H9 (cell line): ENCODE measurements around the gene IL18R1. TPM values are rescaled to one million over a fixed set of nuclear protein-coding genes. Genes with fewer than 3 reads are reported as not detected.

Experiments
- DNase-seq: peaks from one replicate; pipeline ENCODE4 v3.0.0-alpha.2; 2017
- H2AFZ ChIP-seq: one replicate; pipeline ENCODE4 v1.6.1; 2013; ENCODE audit warnings: mild to moderate bottlenecking, low read length, control low read depth, moderate library complexity
- H2AK5ac ChIP-seq: 2 replicates; pipeline ENCODE4 v1.6.1; 2013; ENCODE audit warnings: low read length, control low read depth, mixed read lengths; ENCODE audit not compliant: insufficient read length
- H2BK120ac ChIP-seq: one replicate; pipeline ENCODE4 v1.6.1; 2013; ENCODE audit warnings: low read depth, mild to moderate bottlenecking, low read length, control low read depth, inconsistent platforms; ENCODE audit not compliant: poor library complexity, severe bottlenecking
- H2BK12ac ChIP-seq: 2 replicates; pipeline ENCODE4 v1.6.1; 2013; ENCODE audit warnings: low read length, control low read depth, mixed read lengths, low read depth; ENCODE audit not compliant: insufficient read length
- H2BK15ac ChIP-seq: 2 replicates; pipeline ENCODE4 v1.6.1; 2013; ENCODE audit warnings: low read depth, low read length, control low read depth
- H2BK20ac ChIP-seq: one replicate; pipeline ENCODE4 v1.6.1; 2013; ENCODE audit warnings: low read depth, mild to moderate bottlenecking, low read length, control low read depth, inconsistent platforms; ENCODE audit not compliant: poor library complexity, severe bottlenecking
- H2BK5ac ChIP-seq: 2 replicates; pipeline ENCODE4 v1.6.1; 2013; ENCODE audit warnings: low read length, control low read depth, mixed read lengths; ENCODE audit not compliant: insufficient read length
- H3K14ac ChIP-seq: 2 replicates; pipeline ENCODE4 v1.6.1; 2013; ENCODE audit warnings: low read length, control low read depth; ENCODE audit not compliant: insufficient read depth
- H3K18ac ChIP-seq: 2 replicates; pipeline ENCODE4 v1.6.1; 2013; ENCODE audit warnings: low read depth, mild to moderate bottlenecking, mixed read lengths, low read length, control low read depth; ENCODE audit not compliant: insufficient read length
- H3K23ac ChIP-seq: 2 replicates; pipeline ENCODE4 v1.6.1; 2013; ENCODE audit warnings: low read length, control low read depth, mixed read lengths, low read depth; ENCODE audit not compliant: insufficient read length
- H3K23me2 ChIP-seq: 2 replicates; pipeline ENCODE4 v1.6.1; 2013; ENCODE audit warnings: low read depth, mild to moderate bottlenecking, mixed read lengths, low read length, control low read depth; ENCODE audit not compliant: insufficient read length, poor library complexity, severe bottlenecking
- H3K27ac ChIP-seq: 2 replicates; pipeline ENCODE4 v1.5.1; 2013; ENCODE audit warnings: low read length, control low read depth, mixed read lengths, low read depth; ENCODE audit not compliant: insufficient read length
- H3K27me3 ChIP-seq: 2 replicates; pipeline ENCODE4 v1.6.1; 2013; ENCODE audit warnings: low read length, control low read depth, inconsistent platforms; ENCODE audit not compliant: insufficient read depth
- H3K4ac ChIP-seq: 2 replicates; pipeline ENCODE4 v1.6.1; 2013; ENCODE audit warnings: low read depth, mild to moderate bottlenecking, control low read depth, inconsistent platforms, low read length, moderate library complexity
- H3K4me1 ChIP-seq: 2 replicates; pipeline ENCODE4 v1.6.1; 2013; ENCODE audit warnings: low read length, control low read depth, inconsistent platforms; ENCODE audit not compliant: insufficient read depth
- H3K4me2 ChIP-seq: 2 replicates; pipeline ENCODE4 v1.6.1; 2013; ENCODE audit warnings: low read length, control low read depth, mixed read lengths; ENCODE audit not compliant: insufficient read length, insufficient read depth
- H3K56ac ChIP-seq: 2 replicates; pipeline ENCODE4 v1.6.1; 2013; ENCODE audit warnings: low read depth, mild to moderate bottlenecking, mixed read lengths, low read length, control low read depth; ENCODE audit not compliant: insufficient read length
- H3K79me1 ChIP-seq: 2 replicates; pipeline ENCODE4 v1.6.1; 2013; ENCODE audit warnings: low read depth, mild to moderate bottlenecking, moderate library complexity, low read length, control low read depth, inconsistent platforms; ENCODE audit not compliant: insufficient read depth, poor library complexity, severe bottlenecking
- H3K79me2 ChIP-seq: 2 replicates; pipeline ENCODE4 v1.6.1; 2013; ENCODE audit warnings: low read length, control low read depth, inconsistent platforms; ENCODE audit not compliant: insufficient read depth
- H3K9ac ChIP-seq: 2 replicates; pipeline ENCODE4 v1.6.1; 2013; ENCODE audit warnings: low read length, control low read depth, mixed read lengths; ENCODE audit not compliant: insufficient read length; ENCODE audit errors: extremely low read depth
- H3K9me3 ChIP-seq: one replicate; pipeline ENCODE4 v1.6.1; 2013; ENCODE audit warnings: low read depth, low read length, inconsistent platforms; ENCODE audit not compliant: control insufficient read depth
- H3T11ph ChIP-seq: one replicate; pipeline ENCODE4 v1.6.1; 2013; ENCODE audit warnings: mild to moderate bottlenecking, low read length, control low read depth, inconsistent platforms
- H4K20me1 ChIP-seq: one replicate; pipeline ENCODE4 v1.6.1; 2013; ENCODE audit not compliant: control insufficient read depth, insufficient read length, insufficient read depth
- H4K5ac ChIP-seq: 2 replicates; pipeline ENCODE4 v1.6.1; 2013; ENCODE audit warnings: low read depth, mild to moderate bottlenecking, mixed read lengths, low read length, control low read depth; ENCODE audit not compliant: insufficient read length
- H4K8ac ChIP-seq: replicated peaks from 2 replicates; pipeline ENCODE4 v1.6.1; 2013; ENCODE audit warnings: low read length, control low read depth, mixed read lengths, low read depth; ENCODE audit not compliant: insufficient read length
- H4K91ac ChIP-seq: 2 replicates; pipeline ENCODE4 v1.6.1; 2013; ENCODE audit warnings: low read depth, mild to moderate bottlenecking, moderate library complexity, mixed read lengths, low read length, control low read depth; ENCODE audit not compliant: insufficient read length
- H3K27ac Mint-ChIP-seq, 3 experiments: 2 replicates in 2 of 3; 3 replicates in 1 of 3; pipeline ENCODE4 v1.8.0; 2020 to 2021; ENCODE audit warnings: mixed read lengths in 3 of 3, mild to moderate bottlenecking in 1 of 3, moderate library complexity in 1 of 3
- H3K27me3 Mint-ChIP-seq: 2 replicates; pipeline ENCODE4 v1.8.0; 2021; ENCODE audit warnings: low read depth, mild to moderate bottlenecking, moderate library complexity, mixed read lengths
- H3K36me3 Mint-ChIP-seq, 3 experiments: 2 replicates in 2 of 3; 3 replicates in 1 of 3; pipeline ENCODE4 v1.8.0; 2020 to 2021; ENCODE audit warnings: low read depth in 3 of 3, mixed read lengths in 3 of 3; ENCODE audit not compliant: insufficient read depth in 1 of 3
- H3K4me1 Mint-ChIP-seq, 2 experiments: 2 replicates each; pipeline ENCODE4 v1.8.0; 2020; ENCODE audit warnings: mixed read lengths in 2 of 2
- H3K4me3 Mint-ChIP-seq, 2 experiments: 2 replicates in 1 of 2; 3 replicates in 1 of 2; pipeline ENCODE4 v1.8.0; 2020 to 2021; ENCODE audit warnings: mild to moderate bottlenecking in 2 of 2, mixed read lengths in 2 of 2, moderate library complexity in 1 of 2
- H3K9me3 Mint-ChIP-seq, 2 experiments: 2 replicates in 1 of 2; 3 replicates in 1 of 2; pipeline ENCODE4 v1.8.0; 2020; ENCODE audit warnings: mild to moderate bottlenecking in 2 of 2, mixed read lengths in 2 of 2, moderate library complexity in 1 of 2
- CTCF ChIP-seq: fragments of 200-600 bp; sonication (generic); conservative IDR thresholded peaks from 3 replicates; pipeline ENCODE4 v1.8.0; 2021; ENCODE audit warnings: antibody characterized with exemption, mild to moderate bottlenecking
- WGBS: extraction: QIAGEN DNeasy Blood & Tissue Kit; methylation state at CpG from one replicate; pipeline ENCODE4 v1.1.7; 2013; ENCODE audit warnings: missing lambda C conversion rate, low lambda C conversion rate, mixed read lengths; ENCODE audit not compliant: insufficient read length; ENCODE audit errors: extremely low coverage; 5-methylcytosine and 5-hydroxymethylcytosine counted together
- total RNA-seq: library from RNA; stranded (reverse); gene quantifications from 2 replicates; pipeline ENCODE4 v1.2.1, GENCODE V29; 2021

IL18R1 gene
- total RNA-seq, 1 experiment from 2014 or later = not detected

- Histone ChIP-seq H4K8ac (no peak overlapping the region), H2BK15ac (no peak overlapping the region), H3K79me1 (no peaks in the 10 kb centered on the region), H3K79me2 (no peaks in the 10 kb centered on the region), H3K9me3 (no peaks in the 10 kb centered on the region), H4K5ac (no peak overlapping the region), H3K14ac (no peak overlapping the region), H3K23me2 (no peaks in the 10 kb centered on the region), H2AFZ (no peak overlapping the region), H3T11ph (no peak overlapping the region), H2BK5ac (no peak overlapping the region), H4K20me1 (no peaks in the 10 kb centered on the region), H3K18ac (no peak overlapping the region), H3K4ac (no peak overlapping the region), H2AK5ac (no peak overlapping the region), H3K27ac (no peak overlapping the region), H3K23ac (no peak overlapping the region), H3K9ac (no peak overlapping the region), H3K56ac (no peak overlapping the region), H4K91ac (no peak overlapping the region), H2BK120ac (no peak overlapping the region), H2BK12ac (no peak overlapping the region), H3K4me1 (no peaks in the 10 kb centered on the region), H3K4me2 (no peak overlapping the region), H3K27me3 (no peaks in the 10 kb centered on the region), H2BK20ac (no peak overlapping the region)
- DNase-seq = no peak
- H3K9me3 Mint-ChIP-seq = no peaks in the 10 kb centered on the region
- no peaks in the 10 kb centered on the region for H3K4me1 Mint-ChIP-seq
- no peaks in the 10 kb centered on the region for H3K36me3 Mint-ChIP-seq
- H3K27me3 Mint-ChIP-seq = no peaks in the 10 kb centered on the region
- no peak overlapping the region for H3K4me3 Mint-ChIP-seq
- no CpG with 5 or more reads among the region's 3 CpGs for WGBS
- TF ChIP-seq CTCF = no peak
- H3K27ac Mint-ChIP-seq = no peak overlapping the region
These were observed 17.9 kb upstream of the IL18R1 start for GRCh38 chr2:102337481-102338386.
